ENCODE measurements around the gene MTUS2. TPM values are rescaled to one million over a fixed set of nuclear protein-coding genes. Genes with fewer than 3 reads are reported as not detected.
"Not testable (repeated sequence)": the region's sequence is repeated elsewhere in the genome, so short reads cannot be mapped to it uniquely, and the experiment has no call there.

The MTUS2 gene
- total RNA-seq, 6 donors from 2014 or later: 0.11 to 1.6 (median 0.20) TPM; not detected in 1

DNA sequence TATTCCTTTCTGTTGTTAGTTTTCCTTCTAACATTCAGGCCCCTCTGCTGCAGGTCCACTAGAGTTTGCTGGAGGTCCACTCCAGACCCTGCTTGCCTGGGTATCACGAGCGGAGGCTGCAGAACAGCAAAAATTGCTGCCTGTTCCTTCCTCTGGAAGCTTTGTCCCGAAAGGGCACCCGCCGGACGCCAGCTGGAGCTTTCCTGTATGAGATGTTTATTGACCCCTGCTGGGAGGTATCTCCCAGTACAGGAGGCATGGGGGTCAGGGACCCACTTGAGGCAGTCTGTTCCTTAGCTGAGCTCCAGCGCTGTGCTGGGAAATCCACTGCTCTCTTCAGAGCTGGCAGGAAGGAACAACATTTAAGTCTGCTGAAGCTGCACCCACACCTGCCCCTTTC lies 516.2 kb downstream of the MTUS2 start:
- TF ChIP-seq, protein P1, sequence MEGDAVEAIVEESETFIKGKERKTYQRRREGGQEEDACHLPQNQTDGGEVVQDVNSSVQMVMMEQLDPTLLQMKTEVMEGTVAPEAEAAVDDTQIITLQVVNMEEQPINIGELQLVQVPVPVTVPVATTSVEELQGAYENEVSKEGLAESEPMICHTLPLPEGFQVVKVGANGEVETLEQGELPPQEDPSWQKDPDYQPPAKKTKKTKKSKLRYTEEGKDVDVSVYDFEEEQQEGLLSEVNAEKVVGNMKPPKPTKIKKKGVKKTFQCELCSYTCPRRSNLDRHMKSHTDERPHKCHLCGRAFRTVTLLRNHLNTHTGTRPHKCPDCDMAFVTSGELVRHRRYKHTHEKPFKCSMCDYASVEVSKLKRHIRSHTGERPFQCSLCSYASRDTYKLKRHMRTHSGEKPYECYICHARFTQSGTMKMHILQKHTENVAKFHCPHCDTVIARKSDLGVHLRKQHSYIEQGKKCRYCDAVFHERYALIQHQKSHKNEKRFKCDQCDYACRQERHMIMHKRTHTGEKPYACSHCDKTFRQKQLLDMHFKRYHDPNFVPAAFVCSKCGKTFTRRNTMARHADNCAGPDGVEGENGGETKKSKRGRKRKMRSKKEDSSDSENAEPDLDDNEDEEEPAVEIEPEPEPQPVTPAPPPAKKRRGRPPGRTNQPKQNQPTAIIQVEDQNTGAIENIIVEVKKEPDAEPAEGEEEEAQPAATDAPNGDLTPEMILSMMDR (IDR thresholded peaks at IDR 0.05): no peak
- TF ChIP-seq EP300 (IDR thresholded peaks at IDR 0.05) (no peak), POLR2AphosphoS5 (IDR thresholded peaks at IDR 0.05) (no peak), POLR2A (IDR thresholded peaks at IDR 0.05) (no peak)
- no peak overlapping the region for H3K4me3 ChIP-seq
- WGBS, 2 donors: 77 to 78% methylated on average over 6 to 7 of the region's 7 CpGs
- ATAC-seq (ENCODE audit: low FRiP score in 2 of 2) (no peak), DNase-seq (no peak)
- H3K27ac ChIP-seq: no peak overlapping the region
- H3K4me1 ChIP-seq: no peaks in the 10 kb centered on the region
- H3K36me3 ChIP-seq: no peaks in the 10 kb centered on the region
- no peaks in the 10 kb centered on the region for H3K27me3 ChIP-seq
- no peaks in the 10 kb centered on the region for H3K9me3 ChIP-seq

DNA sequence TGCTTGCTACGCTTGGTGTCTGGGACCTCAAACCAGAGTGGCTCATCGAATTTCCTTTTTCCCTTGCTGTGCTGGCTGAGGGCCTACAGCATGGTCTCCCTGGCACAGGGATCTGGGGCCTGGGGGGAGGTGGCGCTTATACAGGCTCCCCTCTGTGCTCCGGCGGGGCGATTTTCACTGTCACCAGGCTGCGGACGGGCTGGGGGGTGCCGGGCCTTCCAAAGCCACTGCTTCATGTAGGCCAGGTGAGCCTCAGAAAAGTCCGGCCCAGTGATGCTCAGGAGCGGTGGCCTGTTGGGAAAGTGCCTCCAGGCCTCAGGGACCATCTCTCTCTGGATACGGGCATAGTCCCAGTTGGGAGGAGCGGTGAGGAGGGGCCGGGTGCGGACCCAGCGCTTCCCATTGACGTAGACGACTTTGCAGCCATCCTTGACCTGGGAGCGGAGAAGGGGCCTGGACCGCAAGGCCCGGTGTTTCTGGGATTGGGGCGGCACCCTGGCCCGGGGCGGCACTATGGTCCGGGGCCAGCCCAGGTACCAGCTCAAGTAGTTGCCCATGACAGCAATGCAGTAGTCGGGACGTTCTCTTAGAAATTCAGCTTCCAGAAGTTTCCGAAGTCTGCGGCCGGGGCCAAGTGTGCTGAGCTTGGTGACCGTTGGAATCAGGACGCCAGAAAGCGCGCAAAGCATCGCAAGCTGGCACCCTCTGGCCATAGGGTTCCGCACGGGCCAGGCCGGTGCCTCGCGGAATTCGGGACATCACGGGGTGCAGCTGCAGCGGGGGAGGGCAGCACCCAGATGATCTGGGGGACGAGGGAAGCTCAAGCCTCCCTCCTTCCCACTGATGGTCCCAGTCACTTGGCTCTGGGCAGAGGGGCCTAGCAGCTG lies 519.5 kb downstream of the MTUS2 start:
- no peaks in the 10 kb centered on the region for H3K4me1 ChIP-seq
- ATAC-seq (ENCODE audit: low FRiP score in 2 of 2) (peak; percentile 17 to 55), DNase-seq (peak in 1 of 2 donors; percentile 59)
- no peak overlapping the region for H3K27ac ChIP-seq
- H3K9me3 ChIP-seq: no peaks in the 10 kb centered on the region
- H3K4me3 ChIP-seq: no peak overlapping the region
- no peaks in the 10 kb centered on the region for H3K27me3 ChIP-seq
- H3K36me3 ChIP-seq: no peaks in the 10 kb centered on the region
- WGBS, 2 donors: 92 to 96% methylated on average over 30 to 42 of the region's 44 CpGs
- no peak for TF ChIP-seq POLR2AphosphoS5 (IDR thresholded peaks at IDR 0.05)
- TF ChIP-seq POLR2A (IDR thresholded peaks at IDR 0.05): no peak
- TF ChIP-seq, protein P1 (IDR thresholded peaks at IDR 0.05): no peak
- no peak for TF ChIP-seq EP300 (IDR thresholded peaks at IDR 0.05)

DNA sequence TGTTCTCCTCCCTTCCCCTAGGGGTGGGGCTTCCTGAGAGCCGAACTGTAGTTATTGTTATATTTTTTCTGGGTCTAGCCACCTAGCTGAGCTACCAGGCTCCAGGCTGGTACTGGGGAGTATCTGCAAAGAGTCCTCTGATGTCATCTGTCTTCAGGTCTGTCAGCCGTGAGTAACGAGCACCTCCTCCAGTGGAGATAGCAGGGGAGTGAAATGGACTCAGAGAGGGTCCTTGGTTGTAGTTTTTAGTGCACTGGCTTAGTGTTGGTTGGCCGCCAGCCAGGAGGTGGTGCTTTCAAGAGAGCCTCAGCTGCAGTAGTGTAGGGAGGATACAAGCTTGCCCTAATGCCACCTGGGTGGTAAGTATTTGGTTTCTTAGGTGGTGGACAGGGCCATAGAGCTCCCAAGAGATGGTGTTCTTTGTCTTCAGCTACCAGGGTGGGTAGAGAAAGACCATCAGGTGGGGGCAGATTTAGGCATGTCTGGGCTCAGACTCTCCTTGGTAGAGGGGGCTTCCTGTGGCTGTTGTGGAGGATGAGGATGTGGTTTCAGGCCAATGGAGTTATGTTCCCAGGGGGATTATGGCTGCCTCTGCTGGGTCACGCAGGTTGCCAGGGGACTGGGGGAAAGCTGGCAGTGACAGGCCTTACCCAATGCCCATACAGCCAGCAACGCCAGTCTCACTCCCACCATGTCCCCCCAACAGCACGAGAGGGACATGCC lies 525.9 kb downstream of the MTUS2 start:
- not testable (repeated sequence) for H3K27me3 ChIP-seq; H3K4me1 ChIP-seq; H3K27ac ChIP-seq; ATAC-seq (ENCODE audit: low FRiP score in 2 of 2); H3K4me3 ChIP-seq; H3K9me3 ChIP-seq; DNase-seq; H3K36me3 ChIP-seq
- 56 to 58% methylated on average over 4 to 5 of the region's 7 CpGs for WGBS, 2 donors

DNA sequence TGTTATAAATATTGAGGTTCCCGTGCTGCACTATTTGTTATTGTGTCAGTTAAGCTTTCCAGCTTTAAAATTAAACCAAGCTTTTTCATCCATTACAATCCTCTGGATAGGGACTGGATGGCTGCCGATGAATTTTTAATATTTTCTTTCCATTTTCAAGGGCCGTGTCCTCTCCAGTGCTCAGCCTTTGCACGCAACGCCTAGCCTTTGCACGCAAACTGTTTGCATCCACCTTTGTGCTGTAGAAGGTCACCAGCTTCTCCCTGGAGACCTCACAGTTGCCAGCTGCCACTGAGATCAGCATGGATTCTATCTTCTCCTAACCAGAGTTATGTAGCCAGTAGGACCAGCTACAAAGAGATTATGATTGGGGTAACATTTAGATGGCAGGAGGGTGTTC lies 534.9 kb downstream of the MTUS2 start:
- no peak overlapping the region for H3K27ac ChIP-seq
- H3K27me3 ChIP-seq: no peaks in the 10 kb centered on the region
- H3K36me3 ChIP-seq: no peaks in the 10 kb centered on the region
- ATAC-seq (ENCODE audit: low FRiP score in 2 of 2): no peak
- no peaks in the 10 kb centered on the region for H3K9me3 ChIP-seq
- H3K4me3 ChIP-seq: no peak overlapping the region
- TF ChIP-seq POLR2A (IDR thresholded peaks at IDR 0.05) (no peak), POLR2AphosphoS5 (IDR thresholded peaks at IDR 0.05) (no peak), EP300 (IDR thresholded peaks at IDR 0.05) (no peak)
- TF ChIP-seq, protein P1 (IDR thresholded peaks at IDR 0.05): no peak
- no peak for DNase-seq
- WGBS, 2 donors: 82 to 90% methylated on average over 6 of the region's 6 CpGs
- H3K4me1 ChIP-seq: no peaks in the 10 kb centered on the region

DNA sequence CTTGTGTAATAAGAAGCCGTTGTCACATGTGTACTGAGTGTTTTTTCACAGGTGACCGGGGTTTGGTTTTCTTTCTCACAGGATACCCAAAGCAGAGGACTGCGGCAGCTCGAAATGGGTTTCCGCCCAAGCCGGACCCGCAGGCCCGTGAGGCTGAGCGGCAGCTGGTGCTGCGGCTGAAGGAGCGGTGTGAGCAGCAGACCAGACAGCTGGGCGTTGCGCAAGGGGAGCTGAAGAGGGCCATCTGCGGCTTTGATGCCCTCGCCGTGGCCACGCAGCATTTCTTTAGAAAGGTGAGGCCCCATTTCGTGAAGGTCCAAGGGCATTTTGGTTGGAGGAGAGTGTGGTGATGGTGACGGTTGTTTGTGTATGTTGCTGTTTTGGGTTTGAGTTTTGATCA lies 539.0 kb downstream of the MTUS2 start:
- WGBS, 2 donors: 87 to 89% methylated on average over 19 of the region's 19 CpGs
- Histone ChIP-seq H3K27me3 (no peaks in the 10 kb centered on the region), H3K27ac (no peak overlapping the region), H3K9me3 (no peaks in the 10 kb centered on the region), H3K4me1 (no peaks in the 10 kb centered on the region), H3K4me3 (no peak overlapping the region), H3K36me3 (no peaks in the 10 kb centered on the region)
- TF ChIP-seq EP300 (IDR thresholded peaks at IDR 0.05) (no peak), POLR2A (IDR thresholded peaks at IDR 0.05) (no peak), POLR2AphosphoS5 (IDR thresholded peaks at IDR 0.05) (no peak)
- TF ChIP-seq, protein P1 (IDR thresholded peaks at IDR 0.05): no peak
- DNase-seq (peak in 1 of 2 donors; percentile 58), ATAC-seq (ENCODE audit: low FRiP score in 2 of 2) (no peak)
